SH-SY5Y (cell line): ENCODE results near the gene INTS4.

Source experiments
- GATA2 ChIP-seq: IDR thresholded peaks from 2 replicates; pipeline ENCODE4 v1.6.1; 2011; ENCODE audit warnings: mild to moderate bottlenecking, low read depth, low read length
- GATA3 ChIP-seq: IDR thresholded peaks from 2 replicates; pipeline ENCODE4 v1.6.1; 2011; ENCODE audit warnings: low read depth, mild to moderate bottlenecking, low read length, moderate library complexity

DNA sequence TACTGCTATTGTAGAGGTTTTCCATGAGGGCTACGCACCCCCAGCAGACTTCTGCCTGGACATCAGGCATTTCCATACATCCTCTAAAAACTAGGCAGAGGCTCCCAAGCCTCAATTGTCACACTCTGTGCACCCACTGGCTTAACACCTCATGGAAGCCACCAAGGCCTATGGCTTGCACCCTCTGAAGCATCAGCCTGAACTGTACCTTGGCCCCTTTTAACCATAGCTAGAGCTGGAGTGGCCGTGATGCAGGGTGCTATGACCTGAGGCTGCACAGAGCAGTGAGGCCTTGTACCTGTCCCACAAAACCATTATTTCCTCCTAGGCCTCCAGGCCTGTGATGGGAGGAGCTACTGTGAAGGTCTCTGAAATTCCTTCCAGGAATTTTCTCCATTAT is 139.6 kb downstream of the INTS4 start:
- TF ChIP-seq GATA3 (no peak), GATA2 (no peak)
